Measurements from ENCODE around the gene CCL14. TPM values are rescaled to one million over a fixed set of nuclear protein-coding genes. Genes with fewer than 3 reads are reported as not detected.

Gene CCL14
- total and polyA plus RNA-seq, 2 of the 8 experiments (the other 6 are each of a cell fraction or from before 2014, with no cell fraction given): not detected

- no peak for TF ChIP-seq FOSL1 (IDR thresholded peaks at IDR 0.05; ENCODE audit: insufficient read depth, low read depth, low read length)
- no peak for TF ChIP-seq SIRT6 (IDR thresholded peaks at IDR 0.05; ENCODE audit: low read length)
- TF ChIP-seq HDAC2 (IDR thresholded peaks at IDR 0.05; ENCODE audit: borderline replicate concordance in 1 of 2, low read depth in 2 of 2, low read length in 2 of 2): no peak
- no peak for TF ChIP-seq EGR1 (IDR thresholded peaks at IDR 0.05; ENCODE audit: borderline replicate concordance, low read depth, low read length)
These were observed 14.5 kb downstream of the CCL14 start (continued) for GRCh38 chr17:35972066-35972465.
